Measurements from ENCODE around the gene CAMSAP1.

DNA sequence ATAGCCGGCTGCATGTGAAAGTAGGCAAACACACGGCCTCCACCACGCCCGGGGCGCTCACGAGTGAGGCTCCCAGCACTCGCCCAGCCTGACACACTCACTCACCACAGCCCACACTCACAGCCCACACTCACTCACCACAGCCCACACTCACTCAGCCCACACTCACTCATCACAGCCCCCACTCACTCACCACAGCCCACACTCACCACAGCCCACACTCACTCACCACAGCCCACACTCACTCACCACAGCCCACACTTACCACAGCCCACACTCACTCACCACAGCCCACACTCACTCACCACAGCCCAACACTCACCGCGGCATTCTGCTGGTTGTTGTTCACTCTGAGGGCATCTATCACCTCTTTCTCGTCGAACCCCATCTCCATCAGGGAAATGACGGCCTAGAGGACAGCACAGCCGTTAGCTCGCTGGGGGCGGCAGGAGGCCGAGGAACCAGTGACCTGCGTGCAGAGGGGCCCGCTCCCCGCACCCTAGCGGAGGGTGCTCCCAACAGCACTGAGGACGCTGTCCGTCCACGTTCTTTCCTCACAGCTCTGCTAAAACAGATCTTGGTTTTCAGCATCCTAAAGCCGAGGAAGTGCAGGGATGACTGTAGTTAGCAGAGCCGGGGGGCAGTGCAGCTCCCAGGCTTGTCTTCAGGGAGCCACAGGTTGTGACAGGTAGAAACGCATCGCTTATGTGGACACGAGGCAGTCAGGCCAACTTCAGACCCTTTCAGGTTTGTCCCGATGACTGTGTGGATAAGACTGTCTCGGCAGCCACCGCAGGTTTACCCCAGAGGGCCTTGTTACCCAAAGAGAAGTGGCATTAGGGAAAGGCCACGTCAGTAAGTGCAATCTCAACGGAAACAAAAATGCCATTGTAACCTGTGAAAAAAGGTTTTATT, 32.3 kb upstream of the CAMSAP1 start:
- TF ChIP-seq, protein P1, sequence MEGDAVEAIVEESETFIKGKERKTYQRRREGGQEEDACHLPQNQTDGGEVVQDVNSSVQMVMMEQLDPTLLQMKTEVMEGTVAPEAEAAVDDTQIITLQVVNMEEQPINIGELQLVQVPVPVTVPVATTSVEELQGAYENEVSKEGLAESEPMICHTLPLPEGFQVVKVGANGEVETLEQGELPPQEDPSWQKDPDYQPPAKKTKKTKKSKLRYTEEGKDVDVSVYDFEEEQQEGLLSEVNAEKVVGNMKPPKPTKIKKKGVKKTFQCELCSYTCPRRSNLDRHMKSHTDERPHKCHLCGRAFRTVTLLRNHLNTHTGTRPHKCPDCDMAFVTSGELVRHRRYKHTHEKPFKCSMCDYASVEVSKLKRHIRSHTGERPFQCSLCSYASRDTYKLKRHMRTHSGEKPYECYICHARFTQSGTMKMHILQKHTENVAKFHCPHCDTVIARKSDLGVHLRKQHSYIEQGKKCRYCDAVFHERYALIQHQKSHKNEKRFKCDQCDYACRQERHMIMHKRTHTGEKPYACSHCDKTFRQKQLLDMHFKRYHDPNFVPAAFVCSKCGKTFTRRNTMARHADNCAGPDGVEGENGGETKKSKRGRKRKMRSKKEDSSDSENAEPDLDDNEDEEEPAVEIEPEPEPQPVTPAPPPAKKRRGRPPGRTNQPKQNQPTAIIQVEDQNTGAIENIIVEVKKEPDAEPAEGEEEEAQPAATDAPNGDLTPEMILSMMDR (IDR thresholded peaks at IDR 0.05): no peak
- TF ChIP-seq POLR2A (IDR thresholded peaks at IDR 0.05): no peak

Measured in esophagus squamous epithelium (tissue), 4 donors.